ENCODE results near the gene ZNF212. TPM values are rescaled to one million over a fixed set of nuclear protein-coding genes. Genes with fewer than 3 reads are reported as not detected.
A peak's percentile ranks its signal among the peaks of the same experiment; 100 is the strongest.

Gene ZNF212
- polyA plus RNA-seq, 1 of the 3 experiments (the other 2 are of a cell fraction), result 11.5 TPM

DNA sequence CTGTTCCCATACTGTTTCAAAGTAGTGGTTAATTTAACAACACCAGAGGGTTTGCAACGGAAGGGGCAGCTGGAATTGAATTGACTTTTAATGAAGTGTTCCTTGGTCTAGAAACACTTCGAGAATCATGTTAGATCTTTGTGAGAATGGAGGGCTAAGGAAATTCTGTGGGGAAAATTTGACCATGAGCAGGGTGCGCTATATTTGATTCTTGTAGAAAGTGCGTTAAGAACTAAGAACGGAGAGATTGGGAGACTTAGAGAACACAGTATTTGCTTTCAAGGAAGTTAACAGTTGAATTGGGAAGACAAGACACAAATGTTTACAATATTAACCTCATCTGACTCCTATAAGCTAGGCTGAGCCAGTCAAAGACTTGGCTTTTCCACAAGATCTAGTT is 1.2 kb downstream of the ZNF212 start:
- TF ChIP-seq EP300 (IDR thresholded peaks at IDR 0.05; ENCODE audit: borderline replicate concordance in 1 of 2, low read depth in 1 of 2, low read length in 1 of 2) (no peak), NFIC (IDR thresholded peaks at IDR 0.05; ENCODE audit: borderline replicate concordance) (no peak), SIN3A (IDR thresholded peaks at IDR 0.05; ENCODE audit: borderline replicate concordance, low read depth, low read length) (no peak), ELF1 (IDR thresholded peaks at IDR 0.05) (no peak), RAD21 (IDR thresholded peaks at IDR 0.05; ENCODE audit: low read length) (no peak)
- TF ChIP-seq, protein P1, sequence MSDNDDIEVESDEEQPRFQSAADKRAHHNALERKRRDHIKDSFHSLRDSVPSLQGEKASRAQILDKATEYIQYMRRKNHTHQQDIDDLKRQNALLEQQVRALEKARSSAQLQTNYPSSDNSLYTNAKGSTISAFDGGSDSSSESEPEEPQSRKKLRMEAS (IDR thresholded peaks at IDR 0.05; ENCODE audit: low read depth), result no peak
- peaks cover 60% of the 10 kb centered on the region for H3K79me2 ChIP-seq (ENCODE audit: insufficient read depth)
- H2AFZ ChIP-seq (ENCODE audit: low read depth), result no peak overlapping the region
- H3K36me3 ChIP-seq (replicated peaks in 1 of 2; ENCODE audit: control insufficient read depth in 1 of 2, insufficient read depth in 2 of 2, low read length in 1 of 2), result peaks cover 0 to 25% of the 10 kb centered on the region in 2 experiments
- peaks cover 0 to 13% of the 10 kb centered on the region in 2 experiments; a peak in 2 of 4 replicates for H3K4me1 ChIP-seq (ENCODE audit: control insufficient read depth in 1 of 2, insufficient read depth in 2 of 2, low read depth in 1 of 2, low read length in 1 of 2)
- peak overlapping the region; percentile 91; the same call in 1 of the 2 replicates for H3K9ac ChIP-seq
- H3K9me3 ChIP-seq, result peaks cover 14% of the 10 kb centered on the region; the same call in 1 of the 2 replicates
- H3K4me3 ChIP-seq (ENCODE audit: low read depth in 2 of 2, low read length in 1 of 2), result peak overlapping the region; percentile 82 to 96
- peaks cover 10% of the 10 kb centered on the region for H3F3A ChIP-seq (replicated peaks; ENCODE audit: insufficient read depth)
- ChIA-PET POLR2A (no interaction called here), CTCF (interaction anchor here (1.0 to 3.4 kb wide), 5 partner anchors 21 to 502 kb away, joined by 3 to 25 read pairs (median 3); partner anchors contain the start of genes ZNF282 and ZNF783)
- no peaks in the 10 kb centered on the region for H3K27me3 ChIP-seq (ENCODE audit: insufficient read depth)
- no peak overlapping the region for H3K27ac ChIP-seq (ENCODE audit: low read depth in 2 of 2, low read length in 1 of 2)
- H3K4me2 ChIP-seq, result peak overlapping the region; percentile 95
- WGBS (ENCODE audit: low lambda C conversion rate), result 62% methylated on average over 5 of the region's 5 CpGs
- DNase-seq, result no peak
- H4K20me1 ChIP-seq (ENCODE audit: insufficient read depth), result 0 out of 2 replicates have a peak, but pooled peaks cover 3% of the 10 kb centered on the region
- no peaks in the 10 kb centered on the region for H3K9me2 ChIP-seq

DNA sequence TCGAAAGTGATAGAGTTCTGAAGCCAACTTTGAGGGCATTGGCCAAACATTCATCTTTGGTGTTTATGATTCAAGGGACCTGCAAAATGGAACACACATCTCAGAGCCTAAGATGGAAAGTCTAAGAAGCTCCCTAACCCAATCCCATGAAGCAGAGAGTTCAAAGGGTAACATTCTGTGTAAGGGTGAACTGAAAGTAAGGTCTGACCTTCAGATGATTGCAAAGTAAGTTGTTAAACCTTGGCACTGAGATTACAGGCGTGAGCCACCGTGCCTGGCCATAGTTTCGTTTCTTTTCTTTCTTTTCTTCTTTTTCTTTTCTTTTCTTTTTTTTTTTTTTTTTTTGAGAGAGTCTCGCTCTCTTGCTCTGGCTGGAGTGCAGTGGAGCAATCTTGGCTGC is 2.2 kb downstream of the ZNF212 start:
- H3K9me3 ChIP-seq, result peaks cover 14% of the 10 kb centered on the region; the same call in 1 of the 2 replicates
- peaks cover 0 to 25% of the 10 kb centered on the region in 2 experiments for H3K36me3 ChIP-seq (replicated peaks in 1 of 2; ENCODE audit: control insufficient read depth in 1 of 2, insufficient read depth in 2 of 2, low read length in 1 of 2)
- H3K27ac ChIP-seq (ENCODE audit: low read depth in 2 of 2, low read length in 1 of 2), result no peak overlapping the region
- no peak overlapping the region for H3K9ac ChIP-seq
- H3K4me2 ChIP-seq, result no peak overlapping the region
- no peak overlapping the region for H2AFZ ChIP-seq (ENCODE audit: low read depth)
- H4K20me1 ChIP-seq (ENCODE audit: insufficient read depth), result 0 out of 2 replicates have a peak, but pooled peaks cover 8% of the 10 kb centered on the region
- peaks cover 70% of the 10 kb centered on the region for H3K79me2 ChIP-seq (ENCODE audit: insufficient read depth)
- no peaks in the 10 kb centered on the region for H3K9me2 ChIP-seq
- no peak overlapping the region for H3K4me3 ChIP-seq (ENCODE audit: low read depth in 2 of 2, low read length in 1 of 2)
- CTCF ChIA-PET, result interaction anchor here (1.2 to 3.4 kb wide), 2 partner anchors 20 to 501 kb away, joined by 3 to 25 read pairs; partner anchors contain the start of gene ZNF783
- WGBS (ENCODE audit: low lambda C conversion rate), result 93% methylated on average over 5 of the region's 5 CpGs
- peaks cover 0 to 13% of the 10 kb centered on the region in 2 experiments; a peak in 2 of 4 replicates for H3K4me1 ChIP-seq (ENCODE audit: control insufficient read depth in 1 of 2, insufficient read depth in 2 of 2, low read depth in 1 of 2, low read length in 1 of 2)
- DNase-seq, result no peak
- H3F3A ChIP-seq (replicated peaks; ENCODE audit: insufficient read depth), result peaks cover 7% of the 10 kb centered on the region
- no peaks in the 10 kb centered on the region for H3K27me3 ChIP-seq (ENCODE audit: insufficient read depth)
- POLR2A ChIA-PET, result interaction anchor here (0.7 kb wide), 1 partner anchor 66 kb away, joined by 3 read pairs; no protein-coding TSS in a partner anchor
- TF ChIP-seq RXRA (IDR thresholded peaks at IDR 0.05; ENCODE audit: borderline replicate concordance, low read depth) (no peak), GABPA (IDR thresholded peaks at IDR 0.05; ENCODE audit: low read depth) (no peak), FOXM1 (IDR thresholded peaks at IDR 0.05; ENCODE audit: low read depth) (no peak), JUND (IDR thresholded peaks at IDR 0.05) (no peak), RFX5 (IDR thresholded peaks at IDR 0.05; ENCODE audit: low read length) (no peak), RAD21 (IDR thresholded peaks at IDR 0.05; ENCODE audit: low read length) (no peak)
- TF ChIP-seq, protein P2, sequence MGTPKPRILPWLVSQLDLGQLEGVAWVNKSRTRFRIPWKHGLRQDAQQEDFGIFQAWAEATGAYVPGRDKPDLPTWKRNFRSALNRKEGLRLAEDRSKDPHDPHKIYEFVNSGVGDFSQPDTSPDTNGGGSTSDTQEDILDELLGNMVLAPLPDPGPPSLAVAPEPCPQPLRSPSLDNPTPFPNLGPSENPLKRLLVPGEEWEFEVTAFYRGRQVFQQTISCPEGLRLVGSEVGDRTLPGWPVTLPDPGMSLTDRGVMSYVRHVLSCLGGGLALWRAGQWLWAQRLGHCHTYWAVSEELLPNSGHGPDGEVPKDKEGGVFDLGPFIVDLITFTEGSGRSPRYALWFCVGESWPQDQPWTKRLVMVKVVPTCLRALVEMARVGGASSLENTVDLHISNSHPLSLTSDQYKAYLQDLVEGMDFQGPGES (IDR thresholded peaks at IDR 0.05; ENCODE audit: low read depth, low read length), result no peak
- TF ChIP-seq, protein P3, sequence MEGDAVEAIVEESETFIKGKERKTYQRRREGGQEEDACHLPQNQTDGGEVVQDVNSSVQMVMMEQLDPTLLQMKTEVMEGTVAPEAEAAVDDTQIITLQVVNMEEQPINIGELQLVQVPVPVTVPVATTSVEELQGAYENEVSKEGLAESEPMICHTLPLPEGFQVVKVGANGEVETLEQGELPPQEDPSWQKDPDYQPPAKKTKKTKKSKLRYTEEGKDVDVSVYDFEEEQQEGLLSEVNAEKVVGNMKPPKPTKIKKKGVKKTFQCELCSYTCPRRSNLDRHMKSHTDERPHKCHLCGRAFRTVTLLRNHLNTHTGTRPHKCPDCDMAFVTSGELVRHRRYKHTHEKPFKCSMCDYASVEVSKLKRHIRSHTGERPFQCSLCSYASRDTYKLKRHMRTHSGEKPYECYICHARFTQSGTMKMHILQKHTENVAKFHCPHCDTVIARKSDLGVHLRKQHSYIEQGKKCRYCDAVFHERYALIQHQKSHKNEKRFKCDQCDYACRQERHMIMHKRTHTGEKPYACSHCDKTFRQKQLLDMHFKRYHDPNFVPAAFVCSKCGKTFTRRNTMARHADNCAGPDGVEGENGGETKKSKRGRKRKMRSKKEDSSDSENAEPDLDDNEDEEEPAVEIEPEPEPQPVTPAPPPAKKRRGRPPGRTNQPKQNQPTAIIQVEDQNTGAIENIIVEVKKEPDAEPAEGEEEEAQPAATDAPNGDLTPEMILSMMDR (IDR thresholded peaks at IDR 0.05), result no peak
- TF ChIP-seq, protein P4, sequence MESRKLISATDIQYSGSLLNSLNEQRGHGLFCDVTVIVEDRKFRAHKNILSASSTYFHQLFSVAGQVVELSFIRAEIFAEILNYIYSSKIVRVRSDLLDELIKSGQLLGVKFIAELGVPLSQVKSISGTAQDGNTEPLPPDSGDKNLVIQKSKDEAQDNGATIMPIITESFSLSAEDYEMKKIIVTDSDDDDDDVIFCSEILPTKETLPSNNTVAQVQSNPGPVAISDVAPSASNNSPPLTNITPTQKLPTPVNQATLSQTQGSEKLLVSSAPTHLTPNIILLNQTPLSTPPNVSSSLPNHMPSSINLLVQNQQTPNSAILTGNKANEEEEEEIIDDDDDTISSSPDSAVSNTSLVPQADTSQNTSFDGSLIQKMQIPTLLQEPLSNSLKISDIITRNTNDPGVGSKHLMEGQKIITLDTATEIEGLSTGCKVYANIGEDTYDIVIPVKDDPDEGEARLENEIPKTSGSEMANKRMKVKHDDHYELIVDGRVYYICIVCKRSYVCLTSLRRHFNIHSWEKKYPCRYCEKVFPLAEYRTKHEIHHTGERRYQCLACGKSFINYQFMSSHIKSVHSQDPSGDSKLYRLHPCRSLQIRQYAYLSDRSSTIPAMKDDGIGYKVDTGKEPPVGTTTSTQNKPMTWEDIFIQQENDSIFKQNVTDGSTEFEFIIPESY (IDR thresholded peaks at IDR 0.05; ENCODE audit: borderline replicate concordance, low read depth), result no peak
- TF ChIP-seq, protein P1 (IDR thresholded peaks at IDR 0.05; ENCODE audit: low read depth), result no peak
- TF ChIP-seq, protein P5, sequence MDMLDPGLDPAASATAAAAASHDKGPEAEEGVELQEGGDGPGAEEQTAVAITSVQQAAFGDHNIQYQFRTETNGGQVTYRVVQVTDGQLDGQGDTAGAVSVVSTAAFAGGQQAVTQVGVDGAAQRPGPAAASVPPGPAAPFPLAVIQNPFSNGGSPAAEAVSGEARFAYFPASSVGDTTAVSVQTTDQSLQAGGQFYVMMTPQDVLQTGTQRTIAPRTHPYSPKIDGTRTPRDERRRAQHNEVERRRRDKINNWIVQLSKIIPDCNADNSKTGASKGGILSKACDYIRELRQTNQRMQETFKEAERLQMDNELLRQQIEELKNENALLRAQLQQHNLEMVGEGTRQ (IDR thresholded peaks at IDR 0.05; ENCODE audit: borderline replicate concordance, low read depth, low read length), result no peak
- TF ChIP-seq, protein P6, sequence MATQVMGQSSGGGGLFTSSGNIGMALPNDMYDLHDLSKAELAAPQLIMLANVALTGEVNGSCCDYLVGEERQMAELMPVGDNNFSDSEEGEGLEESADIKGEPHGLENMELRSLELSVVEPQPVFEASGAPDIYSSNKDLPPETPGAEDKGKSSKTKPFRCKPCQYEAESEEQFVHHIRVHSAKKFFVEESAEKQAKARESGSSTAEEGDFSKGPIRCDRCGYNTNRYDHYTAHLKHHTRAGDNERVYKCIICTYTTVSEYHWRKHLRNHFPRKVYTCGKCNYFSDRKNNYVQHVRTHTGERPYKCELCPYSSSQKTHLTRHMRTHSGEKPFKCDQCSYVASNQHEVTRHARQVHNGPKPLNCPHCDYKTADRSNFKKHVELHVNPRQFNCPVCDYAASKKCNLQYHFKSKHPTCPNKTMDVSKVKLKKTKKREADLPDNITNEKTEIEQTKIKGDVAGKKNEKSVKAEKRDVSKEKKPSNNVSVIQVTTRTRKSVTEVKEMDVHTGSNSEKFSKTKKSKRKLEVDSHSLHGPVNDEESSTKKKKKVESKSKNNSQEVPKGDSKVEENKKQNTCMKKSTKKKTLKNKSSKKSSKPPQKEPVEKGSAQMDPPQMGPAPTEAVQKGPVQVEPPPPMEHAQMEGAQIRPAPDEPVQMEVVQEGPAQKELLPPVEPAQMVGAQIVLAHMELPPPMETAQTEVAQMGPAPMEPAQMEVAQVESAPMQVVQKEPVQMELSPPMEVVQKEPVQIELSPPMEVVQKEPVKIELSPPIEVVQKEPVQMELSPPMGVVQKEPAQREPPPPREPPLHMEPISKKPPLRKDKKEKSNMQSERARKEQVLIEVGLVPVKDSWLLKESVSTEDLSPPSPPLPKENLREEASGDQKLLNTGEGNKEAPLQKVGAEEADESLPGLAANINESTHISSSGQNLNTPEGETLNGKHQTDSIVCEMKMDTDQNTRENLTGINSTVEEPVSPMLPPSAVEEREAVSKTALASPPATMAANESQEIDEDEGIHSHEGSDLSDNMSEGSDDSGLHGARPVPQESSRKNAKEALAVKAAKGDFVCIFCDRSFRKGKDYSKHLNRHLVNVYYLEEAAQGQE (IDR thresholded peaks at IDR 0.05; ENCODE audit: low read depth, low read length), result no peak

Data from SK-N-SH (cell line).